GM18873 (cell line): Measurements from ENCODE around the gene HEPH.
"Not testable (repeated sequence)": the region's sequence is repeated elsewhere in the genome, so short reads cannot be mapped to it uniquely, and the experiment has no call there.

Experiments used
- ATAC-seq: cut with Tn5 transposase; IDR thresholded peaks from one replicate; pipeline ENCODE4 v1.9.1; 2021; ENCODE audit warnings: mild to moderate bottlenecking, moderate library complexity, moderate number of reproducible peaks; ENCODE audit not compliant: unreplicated experiment, low FRiP score

The HEPH gene

GRCh38 chrX:66163849-66164411 is at the start of gene HEPH:
Gene HEPH, plus strand, starts transcription at chrX:66164247. Its CDS starts 6,324 bp downstream, at chrX:66170571.
- ATAC-seq: no peak

DNA sequence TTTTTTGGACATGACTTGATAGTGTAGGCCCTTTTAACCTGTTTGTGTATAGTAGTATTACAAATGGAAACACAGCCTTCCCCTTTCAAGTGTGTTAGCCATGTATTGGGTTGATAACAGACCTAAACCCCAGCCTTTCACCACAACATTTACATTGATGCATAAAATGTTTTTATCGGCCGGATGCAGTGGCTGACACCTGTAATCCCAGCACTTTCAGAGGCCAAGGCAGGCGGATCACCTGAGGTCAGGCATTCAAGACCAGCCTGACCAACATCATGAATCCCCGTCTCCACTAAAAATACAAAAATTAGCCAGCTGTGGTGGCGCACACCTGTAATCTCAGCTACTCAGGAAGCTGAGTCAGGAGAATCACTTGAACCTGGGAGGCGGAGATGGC is 45.3 kb upstream of the HEPH start:
- not testable (repeated sequence) for ATAC-seq

DNA sequence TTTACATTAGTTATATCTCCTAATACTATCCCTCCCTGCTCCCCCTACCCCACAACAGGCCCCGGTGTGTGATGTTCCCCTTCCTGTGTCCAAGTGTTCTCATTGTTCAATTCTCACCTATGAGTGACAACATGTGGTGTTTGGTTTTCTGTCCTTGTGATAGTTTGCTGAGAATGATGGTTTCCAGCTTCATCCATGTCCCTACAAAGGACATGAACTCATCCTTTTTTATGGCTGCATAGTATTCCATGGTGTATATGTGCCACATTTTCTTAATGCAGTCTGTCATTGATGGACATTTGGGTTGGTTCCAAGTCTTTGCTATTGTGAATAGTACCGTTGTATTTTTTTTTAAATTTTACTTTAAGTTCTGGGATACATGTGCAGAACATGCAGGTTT is 42.7 kb upstream of the HEPH start:
- ATAC-seq: not testable (repeated sequence)

- no peak for ATAC-seq
These were observed 37.4 kb upstream of the HEPH start for GRCh38 chrX:66126662-66127061.

- ATAC-seq: no peak
These were observed 33.6 kb upstream of the HEPH start for GRCh38 chrX:66130469-66130868.

- ATAC-seq: not testable (repeated sequence)
These were observed 28.8 kb upstream of the HEPH start for GRCh38 chrX:66135284-66135683.

GRCh38 chrX:66142351-66142750 is 21.7 kb upstream of the HEPH start:
- ATAC-seq: no peak

DNA sequence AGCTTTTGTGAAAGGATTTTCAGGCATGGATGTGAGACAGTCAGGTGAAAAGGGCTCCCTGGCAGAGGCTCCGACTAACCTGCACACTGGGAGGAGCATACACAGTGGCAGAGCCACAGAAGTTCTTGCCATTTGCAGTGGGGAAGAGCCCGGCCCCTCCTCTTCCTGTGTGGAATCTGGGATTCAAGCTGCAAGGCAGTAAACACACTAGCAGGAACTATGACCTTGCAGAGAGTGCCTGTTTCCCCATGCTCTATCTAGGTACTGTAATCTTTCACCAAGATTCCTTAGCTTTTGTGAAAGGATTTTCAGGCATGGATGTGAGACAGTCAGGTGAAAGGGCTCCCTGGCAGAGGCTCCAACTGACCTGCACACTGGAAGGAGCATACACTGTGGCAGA is 19.8 kb upstream of the HEPH start:
- no peak for ATAC-seq

DNA sequence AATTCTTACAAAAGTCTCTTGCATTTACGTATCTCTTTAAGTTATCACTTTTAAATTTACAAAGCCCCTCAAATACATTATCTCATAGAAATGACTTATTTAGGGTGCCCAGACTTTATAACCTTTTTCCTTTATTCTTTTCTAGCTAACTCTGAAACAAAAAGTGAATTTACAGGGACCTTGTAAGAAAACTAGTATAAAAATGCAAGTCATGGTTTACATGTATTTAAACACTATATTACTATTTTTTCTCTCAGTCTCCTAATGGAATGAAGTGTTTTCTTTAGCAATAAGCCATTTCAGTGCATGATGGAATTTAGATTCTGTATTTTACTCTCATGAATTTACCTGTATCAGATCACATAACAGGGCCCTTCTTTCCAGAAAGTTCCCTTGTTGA is 14.5 kb upstream of the HEPH start:
- ATAC-seq: no peak

GRCh38 chrX:66150163-66150562 is 13.9 kb upstream of the HEPH start:
- no peak for ATAC-seq

GRCh38 chrX:66162331-66162822 is 1.7 kb upstream of the HEPH start:
- ATAC-seq: no peak

- ATAC-seq: no peak
These were observed 600 bp upstream of the HEPH start for GRCh38 chrX:66163447-66163846.

GRCh38 chrX:66164470-66164869 is 423 bp downstream of the HEPH start:
- no peak for ATAC-seq

DNA sequence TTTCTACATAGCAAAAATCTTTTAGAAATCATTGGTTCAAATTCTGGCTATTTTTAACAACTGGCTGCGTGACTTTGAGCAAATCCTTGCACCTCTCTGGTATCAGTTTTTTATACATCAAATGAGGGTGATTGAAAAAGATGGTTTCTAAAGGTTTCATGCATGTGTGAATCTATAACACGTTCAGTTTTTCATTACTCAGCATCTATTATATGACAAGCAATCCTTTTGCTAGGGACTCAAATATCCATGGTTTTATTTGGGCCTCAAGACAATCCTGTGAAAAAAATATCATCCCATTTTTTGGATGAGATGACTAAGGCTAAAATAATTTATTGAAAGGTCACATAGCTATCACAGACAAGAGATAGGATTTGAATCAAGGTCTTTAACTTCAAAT is 884 bp downstream of the HEPH start:
- no peak for ATAC-seq

DNA sequence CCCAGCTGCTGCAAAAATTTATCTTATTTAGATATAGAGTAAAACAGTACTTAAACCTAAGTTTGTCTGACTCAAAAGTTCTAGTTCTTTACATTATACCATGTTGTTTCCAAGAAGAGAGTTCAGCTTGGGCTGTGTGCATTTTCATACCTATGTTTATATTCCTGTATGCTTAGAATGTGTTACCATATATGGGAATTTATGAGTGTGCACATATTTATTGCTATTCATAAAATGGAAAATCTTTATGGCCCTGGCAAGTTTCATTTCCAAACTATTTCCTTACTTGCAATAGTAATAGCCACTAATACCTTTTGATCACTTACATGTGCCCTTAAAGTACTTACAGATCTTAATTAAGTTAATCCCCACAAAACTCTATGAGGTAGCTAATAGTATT is 2.6 kb downstream of the HEPH start:
- no peak for ATAC-seq

GRCh38 chrX:66167431-66167830 is 3.4 kb downstream of the HEPH start:
- no peak for ATAC-seq

DNA sequence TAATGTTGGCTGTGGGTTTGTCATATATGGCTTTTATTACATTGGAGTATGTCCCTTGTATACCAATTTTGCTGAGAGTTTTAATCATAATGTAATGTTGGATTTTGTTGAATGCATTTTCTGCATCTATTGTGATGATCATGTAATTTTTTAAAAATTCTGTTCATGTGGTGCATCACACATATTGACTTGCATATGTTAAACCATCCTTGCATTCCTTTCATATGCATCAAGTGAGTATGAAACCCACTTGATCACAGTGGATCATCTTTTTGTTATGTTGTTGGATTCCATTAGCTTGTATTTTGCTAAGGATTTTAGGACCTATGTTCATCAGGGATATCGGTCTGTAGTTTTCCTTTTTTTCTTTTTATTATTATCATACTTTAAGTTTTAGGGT is 12.1 kb downstream of the HEPH start:
- ATAC-seq: no peak

GRCh38 chrX:66191563-66191962 is 27.5 kb downstream of the HEPH start:
- no peak for ATAC-seq

DNA sequence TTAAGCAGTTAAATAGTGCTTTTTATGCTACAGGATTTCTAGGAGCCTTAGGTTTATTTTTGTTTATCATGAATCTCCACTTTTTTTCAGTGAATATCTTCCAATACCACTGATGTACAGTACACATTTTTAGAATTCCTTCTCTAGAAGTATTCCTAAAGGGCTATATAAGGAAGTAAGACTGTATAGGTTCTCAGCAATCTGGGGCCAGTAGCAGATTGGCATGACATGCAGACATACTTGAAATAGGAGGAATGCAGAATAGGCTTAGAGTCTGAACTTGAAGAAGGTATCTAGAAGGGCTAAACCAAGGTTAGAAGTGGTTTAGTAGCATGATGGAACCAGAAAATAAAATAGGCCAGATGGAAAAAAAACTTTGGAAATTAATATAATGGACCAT is 29.8 kb downstream of the HEPH start:
- no peak for ATAC-seq

DNA sequence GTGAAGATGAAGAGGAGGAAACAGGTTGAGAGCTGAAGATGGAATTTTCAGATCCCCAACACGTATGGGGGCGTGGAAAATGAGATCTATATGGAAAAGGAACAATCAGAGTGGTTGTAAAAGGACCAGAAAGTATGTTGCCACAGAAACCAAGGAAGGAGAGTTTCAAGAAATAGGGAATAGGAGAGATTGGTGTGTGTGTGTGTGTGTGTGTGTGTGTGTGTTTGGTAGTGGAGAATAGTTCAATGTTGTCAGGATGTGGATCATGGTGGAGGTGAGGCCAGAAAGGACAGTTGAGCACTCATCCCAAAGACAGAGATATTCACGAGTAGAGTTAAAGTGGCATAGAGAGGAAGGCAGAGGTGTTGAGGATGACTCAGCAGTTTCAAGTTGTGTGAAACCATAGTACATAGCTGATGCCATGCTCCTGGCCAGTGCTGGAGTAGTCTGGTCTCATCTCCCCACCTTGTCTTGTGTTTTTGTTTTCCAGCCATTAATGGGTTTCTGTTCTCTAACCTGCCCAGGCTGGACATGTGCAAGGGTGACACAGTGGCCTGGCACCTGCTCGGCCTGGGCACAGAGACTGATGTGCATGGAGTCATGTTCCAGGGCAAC is 36.1 kb downstream of the HEPH start:
- peak; percentile 60 for ATAC-seq

- ATAC-seq: no peak
These were observed 37.1 kb downstream of the HEPH start for GRCh38 chrX:66200855-66201795.
